DOHH2 (cell line): ENCODE data around the gene MTNR1B.

Experiments
- CTCF ChIP-seq: fragments of 200-600 bp; sonication (generic); IDR thresholded peaks from one replicate; pipeline ENCODE4 v1.5.1; 2014; ENCODE audit warnings: antibody characterized with exemption, mild to moderate bottlenecking, low read depth, low read length; ENCODE audit not compliant: poor library complexity, severe bottlenecking
- EZH2phosphoT487 ChIP-seq: fragments of 200-600 bp; sonication (generic); IDR thresholded peaks from 2 replicates; pipeline ENCODE4 v1.6.1; 2017; ENCODE audit warnings: borderline replicate concordance, mild to moderate bottlenecking, antibody characterized with exemption, low read length, moderate library complexity, mixed read lengths

GRCh38 chr11:92929653-92930052, 39.8 kb upstream of the MTNR1B start:
- TF ChIP-seq CTCF (no peak), EZH2phosphoT487 (no peak)
